H1 (cell line): ENCODE results near the gene ZNF541. TPM values are rescaled to one million over a fixed set of nuclear protein-coding genes. Genes with fewer than 3 reads are reported as not detected.

ENCODE experiments used
- CTCF ChIA-PET: fragments of 300-600 bp; sonication (Branson Sonifier 250); formaldehyde crosslinking; loops from one replicate; lab custom pipeline; 2021; ENCODE audit not compliant: partially characterized antibody; lab: Charles Lee
- POLR2A ChIA-PET: fragments of 300-600 bp; sonication (Branson Sonifier 250); formaldehyde crosslinking; loops from one replicate; lab custom pipeline; 2021; ENCODE audit warnings: inconsistent platforms; ENCODE audit not compliant: partially characterized antibody; lab: Charles Lee
- DNase-seq, 2 experiments: peaks; one replicate each; pipeline versions ENCODE4 v3.0.0 to v3.0.0-alpha.2; 2010 to 2022; ENCODE audit warnings: low spot score in 2 of 2, low read depth in 1 of 2, mixed read lengths in 1 of 2
- FAIRE-seq: peaks from 2 replicates; lab custom pipeline; 2011; peaks lifted over from hg19 to GRCh38; lab: Jason Lieb, UNC
- H2AFZ ChIP-seq: 2 replicates; pipeline ENCODE4 v1.8.1; 2012; ENCODE audit warnings: low read length, inconsistent platforms
- H2AK5ac ChIP-seq: 2 replicates; pipeline ENCODE4 v1.6.1; 2013; ENCODE audit warnings: low read depth, low read length
- H2BK120ac ChIP-seq: replicated peaks from 2 replicates; pipeline ENCODE3; 2013; ENCODE audit warnings: low read depth, low read length, inconsistent platforms
- H2BK12ac ChIP-seq: 2 replicates; pipeline ENCODE4 v1.6.1; 2013; ENCODE audit warnings: low read depth, low read length
- H2BK15ac ChIP-seq: 2 replicates; pipeline ENCODE4 v1.6.1; 2013; ENCODE audit warnings: low read length
- H2BK20ac ChIP-seq: 2 replicates; pipeline ENCODE4 v1.6.1; 2013; ENCODE audit warnings: low read length
- H2BK5ac ChIP-seq: 2 replicates; pipeline ENCODE4 v1.6.1; 2013; ENCODE audit warnings: low read depth, low read length
- H3K14ac ChIP-seq: 2 replicates; pipeline ENCODE4 v1.6.1; 2013; ENCODE audit warnings: inconsistent platforms; ENCODE audit not compliant: insufficient read length
- H3K18ac ChIP-seq: 2 replicates; pipeline ENCODE4 v1.6.1; 2013; ENCODE audit warnings: low read length; ENCODE audit errors: extremely low read depth
- H3K23ac ChIP-seq: 2 replicates; pipeline ENCODE4 v1.6.1; 2013; ENCODE audit warnings: inconsistent platforms; ENCODE audit not compliant: insufficient read length
- H3K23me2 ChIP-seq: 2 replicates; pipeline ENCODE4 v1.6.1; 2013; ENCODE audit warnings: low read depth, low read length
- H3K27ac ChIP-seq: 2 replicates; pipeline ENCODE4 v1.6.1; 2011; ENCODE audit warnings: low read depth, low read length, inconsistent platforms
- H3K27me3 ChIP-seq, 4 experiments: replicated peaks in 1 of 4; 1 replicate in 1 of 4; 2 replicates in 3 of 4; pipeline versions ENCODE4 v1.6.1 to v1.8.1; 2011 to 2013; ENCODE audit warnings: low read length in 3 of 4, mild to moderate bottlenecking in 3 of 4, inconsistent platforms in 2 of 4, mixed read lengths in 2 of 4, moderate library complexity in 1 of 4; ENCODE audit not compliant: control insufficient read depth in 3 of 4, insufficient read depth in 3 of 4; ENCODE audit errors: extremely low read depth in 1 of 4
- H3K36me3 ChIP-seq, 4 experiments: 2 replicates each; pipeline versions ENCODE4 v1.6.1 to v1.8.1; 2011 to 2013; ENCODE audit warnings: mild to moderate bottlenecking in 4 of 4, low read length in 3 of 4, moderate library complexity in 2 of 4, control low read depth in 1 of 4, inconsistent platforms in 1 of 4; ENCODE audit not compliant: insufficient read depth in 4 of 4, control insufficient read depth in 2 of 4
- H3K4ac ChIP-seq: replicated peaks from 2 replicates; pipeline ENCODE3; 2013; ENCODE audit warnings: low read length, low read depth, mixed read lengths, inconsistent platforms; ENCODE audit not compliant: insufficient read length
- H3K4me1 ChIP-seq, 4 experiments: replicated peaks in 1 of 4; 1 replicate in 1 of 4; 2 replicates in 3 of 4; pipeline versions ENCODE4 v1.6.1 to v1.8.1; 2011 to 2013; ENCODE audit warnings: low read length in 3 of 4, inconsistent platforms in 2 of 4, mixed read lengths in 1 of 4; ENCODE audit not compliant: insufficient read depth in 4 of 4, control insufficient read depth in 3 of 4
- H3K4me2 ChIP-seq, 2 experiments: 2 replicates each; pipeline versions ENCODE4 v1.6.1 to v1.8.1; 2011 to 2013; ENCODE audit warnings: low read depth in 2 of 2, low read length in 2 of 2, control low read depth in 1 of 2, inconsistent platforms in 1 of 2, mild to moderate bottlenecking in 1 of 2; ENCODE audit not compliant: insufficient read depth in 1 of 2
- H3K4me3 ChIP-seq, 4 experiments: fragments of 200-600, 300-600 bp in 1 of 4; sonication (generic), shearing (Covaris generic), sonication (Bioruptor Twin) in 1 of 4; 2 replicates each; pipeline versions ENCODE4 v1.5.1 to v1.8.1; 2011 to 2016; ENCODE audit warnings: low read length in 4 of 4, low read depth in 3 of 4, control low read depth in 2 of 4, inconsistent platforms in 2 of 4, mild to moderate bottlenecking in 2 of 4, mixed read lengths in 1 of 4, moderate library complexity in 1 of 4; ENCODE audit not compliant: insufficient read depth in 2 of 4; ENCODE audit errors: extremely low read depth in 1 of 4
- H3K56ac ChIP-seq: replicated peaks from 2 replicates; pipeline ENCODE3; 2013; ENCODE audit warnings: low read depth, mild to moderate bottlenecking, mixed read lengths, low read length, inconsistent platforms; ENCODE audit not compliant: insufficient read length
- H3K79me1 ChIP-seq: 2 replicates; pipeline ENCODE4 v1.6.1; 2013; ENCODE audit warnings: low read depth, low read length, control low read depth
- H3K79me2 ChIP-seq, 2 experiments: 2 replicates each; pipeline versions ENCODE4 v1.6.1 to v1.8.1; 2012 to 2013; ENCODE audit warnings: low read length in 2 of 2, mild to moderate bottlenecking in 2 of 2, inconsistent platforms in 1 of 2; ENCODE audit not compliant: insufficient read depth in 2 of 2, control insufficient read depth in 1 of 2
- H3K9ac ChIP-seq, 4 experiments: replicated peaks in 1 of 4; 1 replicate in 1 of 4; 2 replicates in 3 of 4; pipeline versions ENCODE4 v1.6.1 to v1.8.1; 2011 to 2013; ENCODE audit warnings: low read depth in 3 of 4, low read length in 3 of 4, control low read depth in 2 of 4, mild to moderate bottlenecking in 2 of 4, moderate library complexity in 2 of 4, inconsistent platforms in 1 of 4; ENCODE audit errors: extremely low read depth in 1 of 4
- H3K9me3 ChIP-seq, 2 experiments: 2 replicates each; pipeline versions ENCODE4 v1.6.1 to v1.8.1; 2012 to 2013; ENCODE audit warnings: mild to moderate bottlenecking in 2 of 2, moderate library complexity in 2 of 2, control low read depth in 1 of 2, inconsistent platforms in 1 of 2, low read depth in 1 of 2, low read length in 1 of 2, mixed read lengths in 1 of 2; ENCODE audit not compliant: insufficient read depth in 2 of 2
- H4K20me1 ChIP-seq, 2 experiments: replicated peaks in 1 of 2; 2 replicates each; pipeline versions ENCODE3 to v1.8.1; 2011 to 2013; ENCODE audit warnings: inconsistent platforms in 2 of 2, low read length in 2 of 2, mild to moderate bottlenecking in 1 of 2; ENCODE audit not compliant: insufficient read depth in 2 of 2, control insufficient read depth in 1 of 2
- H4K5ac ChIP-seq: 2 replicates; pipeline ENCODE4 v1.6.1; 2013; ENCODE audit warnings: low read length, low read depth, mixed read lengths, inconsistent platforms; ENCODE audit not compliant: insufficient read length
- H4K8ac ChIP-seq: 2 replicates; pipeline ENCODE4 v1.8.0; 2013; ENCODE audit warnings: mild to moderate bottlenecking, moderate library complexity, low read length, inconsistent platforms; ENCODE audit not compliant: insufficient read depth; ENCODE audit errors: extremely low read depth
- H4K91ac ChIP-seq: replicated peaks from 2 replicates; pipeline ENCODE3; 2013; ENCODE audit warnings: low read length, mixed read lengths, inconsistent platforms; ENCODE audit not compliant: insufficient read length
- CTBP2 ChIP-seq: IDR thresholded peaks from 2 replicates; pipeline ENCODE4 v1.7.0; 2011; ENCODE audit warnings: borderline replicate concordance, mild to moderate bottlenecking, moderate library complexity, mixed read lengths, low read length; ENCODE audit not compliant: insufficient read depth, insufficient read length
- FOSL1 ChIP-seq: IDR thresholded peaks from 2 replicates; pipeline ENCODE4 v1.6.1; 2011; ENCODE audit warnings: mild to moderate bottlenecking, low read depth, low read length, moderate library complexity; ENCODE audit not compliant: insufficient read depth
- HDAC2 ChIP-seq, 2 experiments: fragments of 300-600 bp in 1 of 2; sonication (generic) in 1 of 2; IDR thresholded peaks; 2 replicates each; pipeline ENCODE4 v1.6.1; 2011 to 2012; ENCODE audit warnings: low read depth in 2 of 2, low read length in 2 of 2, mild to moderate bottlenecking in 2 of 2, moderate library complexity in 2 of 2, borderline replicate concordance in 1 of 2, inconsistent platforms in 1 of 2
- RNF2 ChIP-seq: fragments of 200-900, 300-1000 bp; sonication (generic); IDR thresholded peaks from 2 replicates; pipeline ENCODE4 v1.7.1; 2016; ENCODE audit warnings: borderline replicate concordance, low read depth, mild to moderate bottlenecking, antibody characterized with exemption, low read length; ENCODE audit not compliant: poor library complexity, severe bottlenecking; ENCODE audit errors: missing control alignments
- SAP30 ChIP-seq: fragments of 300-600 bp; sonication (generic); IDR thresholded peaks from 2 replicates; pipeline ENCODE4 v1.7.1; 2012; ENCODE audit warnings: low read length, moderate library complexity, mild to moderate bottlenecking, inconsistent platforms; ENCODE audit not compliant: insufficient read depth, insufficient replicate concordance
- TAF1 ChIP-seq: IDR thresholded peaks from 2 replicates; pipeline ENCODE4 v1.6.1; 2011; ENCODE audit warnings: mild to moderate bottlenecking, low read depth, low read length
- TBP ChIP-seq: IDR thresholded peaks from 2 replicates; pipeline ENCODE4 v1.6.1; 2011; ENCODE audit warnings: low read depth, low read length, improper control_type of control experiment
- TEAD4 ChIP-seq: IDR thresholded peaks from 2 replicates; pipeline ENCODE4 v1.6.1; 2012; ENCODE audit warnings: low read depth, low read length, inconsistent platforms, mixed read lengths
- YY1 ChIP-seq: IDR thresholded peaks from 2 replicates; pipeline ENCODE4 v1.6.1; 2011; ENCODE audit warnings: low read depth, mild to moderate bottlenecking, low read length
- WGBS, 2 experiments: shearing (Covaris generic) in 1 of 2; methylation state at CpG; one replicate each; pipeline versions ENCODE4 v1.1.6 to v1.1.7; 2013 to 2015; ENCODE audit warnings: low lambda C conversion rate in 2 of 2, mixed read lengths in 2 of 2, inconsistent platforms in 1 of 2, low coverage in 1 of 2, missing lambda C conversion rate in 1 of 2; ENCODE audit not compliant: insufficient replicate concordance in 2 of 2, insufficient coverage in 1 of 2, insufficient read length in 1 of 2; ENCODE audit errors: extremely low coverage in 1 of 2, missing lambda C conversion rate in 1 of 2; 5-methylcytosine and 5-hydroxymethylcytosine counted together
- polyA plus RNA-seq, 7 experiments: library from polyadenylated mRNA; depleted of rRNA in 3 of 7; stranded (reverse) in 5 of 7; unstranded in 2 of 7; fragments of >200 nt in 5 of 7; fragments of 200-250 nt in 2 of 7; gene quantifications; 1 replicate in 5 of 7; 2 replicates in 1 of 7; 4 replicates in 1 of 7; pipeline versions ENCODE4 v1.2.1 to v1.2.3, GENCODE V29; 2011 to 2013; ENCODE audit warnings: missing spikeins in 2 of 7, mixed read lengths in 2 of 7
- total RNA-seq: library from RNA; stranded (reverse); fragmentation: NEBNext Ultra II Directional; extraction: Animal tissue kit (Norgen Biotek cat#: 25700); gene quantifications from 2 replicates; pipeline ENCODE4 v1.2.1, GENCODE V29; 2021

The ZNF541 gene
- total and polyA plus RNA-seq, 2 of the 8 experiments (the other 6 are each of a cell fraction or from before 2014, with no cell fraction given) = 0.05 TPM; not detected in 1

DNA sequence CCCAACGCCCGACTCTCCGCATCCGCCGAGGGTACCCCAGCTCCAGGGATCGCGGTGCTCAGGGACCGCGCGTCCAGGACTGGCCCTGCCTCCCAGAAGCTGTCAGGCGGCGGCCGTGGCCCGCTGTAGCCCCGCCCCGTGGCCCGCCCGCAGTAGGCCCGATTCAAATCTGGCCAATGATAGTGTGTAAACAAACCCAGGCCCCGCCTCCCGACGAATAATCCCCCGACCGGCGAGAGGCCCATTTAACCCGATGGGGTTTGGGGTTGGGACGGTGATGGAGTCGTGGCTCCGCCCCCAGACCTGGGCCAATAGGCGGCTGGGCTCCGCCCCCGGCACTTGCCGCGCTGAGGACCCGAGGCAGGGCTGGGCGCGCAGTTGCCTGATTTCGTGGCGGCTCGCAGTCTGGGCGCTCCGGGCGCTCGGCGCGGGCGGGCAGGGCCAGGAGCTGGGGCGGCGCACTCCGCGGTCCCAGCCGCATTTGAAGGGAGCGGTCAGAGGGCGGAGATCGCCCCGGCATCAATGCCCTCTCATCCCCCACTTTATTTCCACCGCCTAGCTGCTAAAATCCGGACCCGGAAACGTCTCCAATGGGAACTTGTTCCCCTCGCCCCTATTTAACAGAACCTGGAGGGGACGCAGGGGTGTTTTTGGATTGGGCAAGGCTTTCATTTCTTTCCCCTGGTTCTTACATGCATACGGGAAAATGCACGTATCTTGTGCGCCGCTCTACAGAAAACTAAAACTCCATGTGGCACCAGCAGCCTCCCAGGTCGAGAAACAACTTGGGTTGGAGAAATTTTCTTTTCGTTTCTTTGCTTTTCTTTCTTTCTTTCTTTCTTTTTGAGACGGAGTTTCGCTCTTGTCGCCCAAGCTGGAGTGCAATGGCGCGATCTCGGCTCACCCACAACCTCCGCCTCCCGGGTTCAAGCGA, 27.6 kb upstream of the ZNF541 start:
- no peak overlapping the region for H3K23ac ChIP-seq
- 0 out of 2 replicates have a peak overlapping the region, but pooled peaks have one; percentile 60 for H3K18ac ChIP-seq
- peak overlapping the region in 3 of 4 experiments; percentile 38 to 65 (median 52); a peak in 5 of 7 replicates for H3K9ac ChIP-seq
- no peaks in the 10 kb centered on the region for H4K20me1 ChIP-seq
- H3K27ac ChIP-seq = peak overlapping the region; percentile 50; the same call in 1 of the 2 replicates
- no peak overlapping the region for H3K4ac ChIP-seq
- H3K36me3 ChIP-seq = no peaks in the 10 kb centered on the region
- no peaks in the 10 kb centered on the region for H3K79me1 ChIP-seq
- peak overlapping the region; percentile 59 for H4K91ac ChIP-seq
- no peak overlapping the region for H2BK15ac ChIP-seq
- H2BK20ac ChIP-seq = no peak overlapping the region
- peaks cover 0 to 6% (median 4%) of the 10 kb centered on the region in 4 experiments; a peak in 6 of 7 replicates for H3K4me1 ChIP-seq
- no peaks in the 10 kb centered on the region for H3K79me2 ChIP-seq
- FAIRE-seq = no peak
- peak overlapping the region; percentile 61 to 71 (median 65) for H3K4me3 ChIP-seq
- peak overlapping the region; percentile 75; the same call in 1 of the 2 replicates for H4K8ac ChIP-seq
- H3K56ac ChIP-seq = peak overlapping the region; percentile 61
- peak; percentile 99 for DNase-seq
- H3K23me2 ChIP-seq = peaks cover 10% of the 10 kb centered on the region; the same call in 1 of the 2 replicates
- no peaks in the 10 kb centered on the region for H3K27me3 ChIP-seq
- CTCF ChIA-PET = interaction anchor here (0.8 to 2.6 kb wide), 12 partner anchors 8 to 354 kb away, joined by 3 to 7 read pairs (median 3); partner anchors contain the start of gene BICRA
- 14% methylated on average over 53 of the region's 77 CpGs; no CpG with 5 or more reads in 1 of the 2 experiments for WGBS, 2 experiments
- POLR2A ChIA-PET = interaction anchor here (1.0 to 5.0 kb wide), 6 partner anchors 8 to 172 kb away, joined by 3 to 57 read pairs (median 11); partner anchors contain the start of gene KPTN
- no peak overlapping the region for H2BK120ac ChIP-seq
- H2AK5ac ChIP-seq = no peak overlapping the region
- H3K14ac ChIP-seq = no peak overlapping the region
- H2BK5ac ChIP-seq = peak overlapping the region; percentile 32; the same call in 1 of the 2 replicates
- H2BK12ac ChIP-seq = no peak overlapping the region; the same call in 1 of the 2 replicates
- H4K5ac ChIP-seq = peak overlapping the region; percentile 80
- H3K4me2 ChIP-seq = peak overlapping the region; percentile 78 to 81
- 0 out of 2 replicates have a peak overlapping the region, but pooled peaks have one; percentile 24 for H2AFZ ChIP-seq
- no peaks in the 10 kb centered on the region for H3K9me3 ChIP-seq
- TF ChIP-seq FOSL1 (no peak), CTBP2 (no peak), TBP (peak; percentile 89; the same call in 1 of the 2 replicates), TEAD4 (no peak), TAF1 (peak; percentile 96), HDAC2 (IDR thresholded peaks at IDR 0.05; ENCODE audit: borderline replicate concordance in 1 of 2, low read depth in 2 of 2, low read length in 2 of 2) (peak in 1 of 2 experiments; percentile 44; a peak in 1 of 4 replicates), SAP30 (no peak), RNF2 (no peak), YY1 (no peak)
